SK-N-SH treated with all-trans-retinoic acid at 6 μM for 48 hours (cell line): Measurements from ENCODE around the gene SLC26A1.

ENCODE experiments used
- ARNTL ChIP-seq: fragments of 450-650 bp; formaldehyde crosslinking; IDR thresholded peaks from 2 replicates; pipeline ENCODE4 v1.5.0; 2020; ENCODE audit warnings: low read depth, mild to moderate bottlenecking, moderate library complexity, borderline replicate concordance
- ESRRG ChIP-seq: fragments of 250-450 bp; sonication (Bioruptor Pico); IDR thresholded peaks from 2 replicates; pipeline ENCODE4 v1.6.1; 2021; ENCODE audit warnings: mild to moderate bottlenecking
- ISL1 ChIP-seq: fragments of 250-450 bp; sonication (Bioruptor Pico); IDR thresholded peaks from 2 replicates; pipeline ENCODE4 v2.1.2; 2022; ENCODE audit warnings: mild to moderate bottlenecking, moderate library complexity
- OSR1 ChIP-seq: fragments of 250-450 bp; sonication (Bioruptor Pico); IDR thresholded peaks from 2 replicates; pipeline ENCODE4 v1.8.0; 2022; ENCODE audit warnings: moderate library complexity, mild to moderate bottlenecking, inconsistent platforms
- RARB ChIP-seq: fragments of 250-450 bp; sonication (Bioruptor Pico); IDR thresholded peaks from 2 replicates; pipeline ENCODE4 v1.8.0; 2021; ENCODE audit warnings: mild to moderate bottlenecking, moderate library complexity
- TSHZ2 ChIP-seq: fragments of 250-450 bp; sonication (Bioruptor Pico); IDR thresholded peaks from 2 replicates; pipeline ENCODE4 v1.5.0; 2020; ENCODE audit warnings: mild to moderate bottlenecking, moderate library complexity
- ZNF8 ChIP-seq: fragments of 450-650 bp; formaldehyde crosslinking; IDR thresholded peaks from 2 replicates; pipeline ENCODE4 v1.5.0; 2020; ENCODE audit warnings: mild to moderate bottlenecking, moderate library complexity
- TF ChIP-seq, protein P1 (sequence below): fragments of 250-450 bp; sonication (Bioruptor Pico); IDR thresholded peaks from 2 replicates; pipeline ENCODE4 v1.5.1; 2020; ENCODE audit warnings: low read depth, mild to moderate bottlenecking, moderate library complexity
- TF ChIP-seq, protein P2 (sequence below): fragments of 250-450 bp; sonication (Bioruptor Pico); IDR thresholded peaks from 2 replicates; pipeline ENCODE4 v1.5.1; 2021; ENCODE audit warnings: mild to moderate bottlenecking, moderate library complexity

DNA sequence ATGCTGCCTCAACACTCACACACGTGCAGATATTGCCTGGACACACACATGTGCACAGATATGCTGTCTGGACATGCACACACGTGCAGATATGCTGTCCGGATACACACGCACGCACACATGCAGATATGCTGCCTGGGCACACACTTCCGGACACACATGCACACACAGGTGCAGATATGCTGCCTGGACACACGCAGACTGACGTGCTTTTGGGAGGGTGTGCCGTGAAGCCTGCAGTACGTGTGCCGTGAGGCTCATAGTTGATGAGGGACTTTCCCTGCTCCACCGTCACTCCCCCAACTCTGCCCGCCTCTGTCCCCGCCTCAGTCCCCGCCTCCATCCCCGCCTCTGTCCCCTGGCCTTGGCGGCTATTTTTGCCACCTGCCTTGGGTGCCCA, 32.9 kb upstream of the SLC26A1 start:
- TF ChIP-seq ESRRG (CRISPR knock-in tag) (no peak), ZNF8 (CRISPR knock-in tag) (no peak), TSHZ2 (CRISPR knock-in tag) (no peak), ARNTL (no peak), RARB (CRISPR knock-in tag) (no peak), ISL1 (no peak), OSR1 (CRISPR knock-in tag) (no peak)
- TF ChIP-seq, protein P1, sequence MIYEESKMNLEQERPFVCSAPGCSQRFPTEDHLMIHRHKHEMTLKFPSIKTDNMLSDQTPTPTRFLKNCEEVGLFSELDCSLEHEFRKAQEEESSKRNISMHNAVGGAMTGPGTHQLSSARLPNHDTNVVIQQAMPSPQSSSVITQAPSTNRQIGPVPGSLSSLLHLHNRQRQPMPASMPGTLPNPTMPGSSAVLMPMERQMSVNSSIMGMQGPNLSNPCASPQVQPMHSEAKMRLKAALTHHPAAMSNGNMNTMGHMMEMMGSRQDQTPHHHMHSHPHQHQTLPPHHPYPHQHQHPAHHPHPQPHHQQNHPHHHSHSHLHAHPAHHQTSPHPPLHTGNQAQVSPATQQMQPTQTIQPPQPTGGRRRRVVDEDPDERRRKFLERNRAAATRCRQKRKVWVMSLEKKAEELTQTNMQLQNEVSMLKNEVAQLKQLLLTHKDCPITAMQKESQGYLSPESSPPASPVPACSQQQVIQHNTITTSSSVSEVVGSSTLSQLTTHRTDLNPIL (CRISPR knock-in tag) = no peak
- TF ChIP-seq, protein P2, sequence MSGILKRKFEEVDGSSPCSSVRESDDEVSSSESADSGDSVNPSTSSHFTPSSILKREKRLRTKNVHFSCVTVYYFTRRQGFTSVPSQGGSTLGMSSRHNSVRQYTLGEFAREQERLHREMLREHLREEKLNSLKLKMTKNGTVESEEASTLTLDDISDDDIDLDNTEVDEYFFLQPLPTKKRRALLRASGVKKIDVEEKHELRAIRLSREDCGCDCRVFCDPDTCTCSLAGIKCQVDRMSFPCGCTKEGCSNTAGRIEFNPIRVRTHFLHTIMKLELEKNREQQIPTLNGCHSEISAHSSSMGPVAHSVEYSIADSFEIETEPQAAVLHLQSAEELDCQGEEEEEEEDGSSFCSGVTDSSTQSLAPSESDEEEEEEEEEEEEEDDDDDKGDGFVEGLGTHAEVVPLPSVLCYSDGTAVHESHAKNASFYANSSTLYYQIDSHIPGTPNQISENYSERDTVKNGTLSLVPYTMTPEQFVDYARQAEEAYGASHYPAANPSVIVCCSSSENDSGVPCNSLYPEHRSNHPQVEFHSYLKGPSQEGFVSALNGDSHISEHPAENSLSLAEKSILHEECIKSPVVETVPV (CRISPR knock-in tag) = no peak
